Ovary (tissue), 9 donors: Measurements from ENCODE around the gene GPN2. TPM values are rescaled to one million over a fixed set of nuclear protein-coding genes. Genes with fewer than 3 reads are reported as not detected.

Experiments used
- DNase-seq, 5 donors: peaks; one replicate each; pipeline ENCODE4 v3.0.0-alpha.2; 2019 to 2020
- H3K27ac ChIP-seq, 2 donors: fragments of 200-600 bp; one replicate each; pipeline versions ENCODE4 v1.5.1 to v1.8.0; 2019 to 2022
- H3K27me3 ChIP-seq: fragments of 200-600 bp; one replicate; pipeline ENCODE4 v1.8.0; 2022
- H3K36me3 ChIP-seq: fragments of 200-600 bp; sonication (generic); one replicate; pipeline ENCODE4 v1.5.1; 2019
- H3K4me1 ChIP-seq: one replicate; pipeline ENCODE4 v1.8.1; 2013; ENCODE audit warnings: mild to moderate bottlenecking, moderate library complexity; ENCODE audit not compliant: insufficient read depth
- H3K4me3 ChIP-seq: fragments of 200-600 bp; sonication (generic); one replicate; pipeline ENCODE4 v1.5.1; 2017
- H3K9me3 ChIP-seq, 2 donors: fragments of 200-600 bp in 1 of 2; sonication (generic) in 1 of 2; one replicate each; pipeline versions ENCODE4 v1.5.1 to v1.8.1; 2013 to 2019; ENCODE audit warnings: mild to moderate bottlenecking in 1 of 2, moderate library complexity in 1 of 2
- CTCF ChIP-seq, 3 donors: fragments of 450-650 bp in 2 of 3; fragments of 200-600 bp in 1 of 3; IDR thresholded peaks; one replicate each; pipeline versions ENCODE4 v1.5.1 to v1.8.0; 2016 to 2022; ENCODE audit warnings: antibody characterized with exemption in 3 of 3, mild to moderate bottlenecking in 1 of 3
- EP300 ChIP-seq: sonication (generic); formaldehyde crosslinking; IDR thresholded peaks from one replicate; pipeline ENCODE4 v1.6.1; 2017; ENCODE audit warnings: antibody characterized with exemption
- POLR2A ChIP-seq: fragments of 450-650 bp; IDR thresholded peaks from one replicate; pipeline ENCODE4 v1.6.1; 2017; ENCODE audit warnings: antibody characterized with exemption, mild to moderate bottlenecking, moderate library complexity
- WGBS, 3 donors: extraction: QIAGEN DNeasy Blood & Tissue Kit in 1 of 3; methylation state at CpG; one replicate each; pipeline versions ENCODE4 v1.1.5 to v1.1.7; 2013 to 2017; 5-methylcytosine and 5-hydroxymethylcytosine counted together
- intact Hi-C, 4 donors: fragments of 100-400 bp; cut with DNase I; formaldehyde crosslinking; loops; one replicate each; pipeline versions ENCODE4 v1.11.0 to v1.15.1; 2022 to 2023
- polyA plus RNA-seq, 2 donors: library from polyadenylated mRNA; stranded (reverse); fragments of 200-250 nt in 1 of 2; fragments of 350-450 nt in 1 of 2; fragmentation: Illumina TruSeq in 1 of 2; extraction: RNeasy Lipid Tissue Mini Kit (QIAGEN cat#74804) in 1 of 2; gene quantifications; one replicate each; pipeline ENCODE4 v1.2.3, GENCODE V29; 2013 to 2014
- total RNA-seq, 7 donors: library from RNA; depleted of rRNA in 2 of 7; stranded (reverse); fragments of >200 nt in 2 of 7; fragmentation: NEBNext Ultra II Directional in 3 of 7; extraction: Animal tissue kit (Norgen Biotek cat#: 25700) in 3 of 7; gene quantifications; one replicate each; pipeline versions ENCODE4 v1.1.0 to v1.2.4, GENCODE V29; 2016 to 2023
- donor health status: DM: no; HTN: no; CAD: no; lungs with moderate emphysema.
- donor health status: DM: no; HTN: no; CAD: no.
- donor health status: Bipolar disorder and iron deficiency.
- donor health status: DM: yes; HTN: yes; CAD: no.
- donor health status: DM: no; HTN: no; CAD: no.
- donor health status: DM: yes; HTN: yes; CAD: no.

GPN2 gene
- total and polyA plus RNA-seq, 9 donors, result 6.9 to 27.8 (median 20.4) TPM

DNA sequence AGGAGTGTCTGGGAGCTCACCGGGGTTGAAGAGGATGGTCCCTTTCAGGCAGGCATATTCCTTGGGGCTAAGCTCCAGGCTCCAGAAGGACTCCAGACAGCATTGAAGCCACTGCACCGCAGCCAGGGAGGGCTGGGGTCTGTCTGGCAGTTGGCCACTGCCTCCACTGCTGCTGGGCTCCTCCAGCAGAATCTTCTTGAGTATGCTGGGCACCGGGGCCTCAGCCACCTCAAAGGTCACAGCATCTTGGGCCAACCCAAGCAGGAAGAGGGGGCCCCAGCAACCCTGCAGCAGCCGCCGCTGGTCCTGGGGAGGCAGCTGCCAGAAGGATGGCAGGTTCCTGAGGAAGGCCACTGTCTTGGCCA, 23.3 kb upstream of the GPN2 start:
- no peaks in the 10 kb centered on the region for H3K27me3 ChIP-seq
- H3K36me3 ChIP-seq, result no peaks in the 10 kb centered on the region
- no peak for DNase-seq
- no peaks in the 10 kb centered on the region for H3K9me3 ChIP-seq
- H3K27ac ChIP-seq, result no peak overlapping the region
- no peak overlapping the region for H3K4me3 ChIP-seq
- 65 to 84% (median 66%) methylated on average over 5 of the region's 5 CpGs for WGBS, 3 donors
- H3K4me1 ChIP-seq, result no peaks in the 10 kb centered on the region
- TF ChIP-seq CTCF (IDR thresholded peaks at IDR 0.05) (no peak), POLR2A (no peak), EP300 (no peak)
- intact Hi-C loops, result no loop called here

DNA sequence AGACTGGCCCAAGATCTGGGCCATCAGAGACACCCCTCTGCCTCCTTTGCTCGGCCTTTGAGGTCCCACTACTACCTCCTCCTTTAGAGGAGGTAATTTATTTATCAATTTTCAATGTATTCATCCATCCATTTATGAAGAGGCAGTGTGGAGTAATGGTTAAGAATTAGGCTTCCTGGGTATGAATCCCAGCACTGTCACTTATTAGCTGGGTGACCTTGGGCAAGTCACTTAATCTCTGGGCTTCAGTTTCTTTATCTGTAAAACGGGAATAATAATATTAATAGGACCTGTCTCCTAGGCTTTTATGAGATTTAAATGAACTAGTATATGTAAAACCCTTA, 22.0 kb upstream of the GPN2 start:
- WGBS, 3 donors, result 47 to 71% (median 52%) methylated on average over 2 of the region's 2 CpGs
- Histone ChIP-seq H3K27me3 (no peaks in the 10 kb centered on the region), H3K9me3 (no peaks in the 10 kb centered on the region), H3K27ac (no peak overlapping the region), H3K36me3 (no peaks in the 10 kb centered on the region), H3K4me3 (no peak overlapping the region), H3K4me1 (no peaks in the 10 kb centered on the region)
- intact Hi-C loops, result no loop called here
- TF ChIP-seq CTCF (IDR thresholded peaks at IDR 0.05) (no peak), POLR2A (no peak), EP300 (no peak)
- no peak for DNase-seq

GRCh38 chr1:26911399-26912146, 21.5 kb upstream of the GPN2 start:
- 81 to 87% (median 87%) methylated on average over 8 of the region's 8 CpGs for WGBS, 3 donors
- DNase-seq, result no peak
- Histone ChIP-seq H3K27me3 (no peaks in the 10 kb centered on the region), H3K4me3 (no peak overlapping the region), H3K27ac (no peak overlapping the region), H3K9me3 (no peaks in the 10 kb centered on the region), H3K4me1 (no peaks in the 10 kb centered on the region), H3K36me3 (no peaks in the 10 kb centered on the region)
- TF ChIP-seq POLR2A, result no peak
- no peak for TF ChIP-seq EP300
- no peak for TF ChIP-seq CTCF (IDR thresholded peaks at IDR 0.05)
- intact Hi-C loops, result no loop called here

- no peaks in the 10 kb centered on the region for H3K36me3 ChIP-seq
- no peak overlapping the region for H3K27ac ChIP-seq
- 82 to 86% (median 85%) methylated on average over 4 of the region's 4 CpGs for WGBS, 3 donors
- no peaks in the 10 kb centered on the region for H3K9me3 ChIP-seq
- no peak for TF ChIP-seq EP300
- no peak for TF ChIP-seq POLR2A
- no peak for TF ChIP-seq CTCF (IDR thresholded peaks at IDR 0.05)
- no peaks in the 10 kb centered on the region for H3K27me3 ChIP-seq
- H3K4me1 ChIP-seq, result no peaks in the 10 kb centered on the region
- no peak overlapping the region for H3K4me3 ChIP-seq
- no peak for DNase-seq
- intact Hi-C loops, result no loop called here
Observed at GRCh38 chr1:26910343-26911160, 20.5 kb upstream of the GPN2 start.
